H9 (cell line): ENCODE data around the gene KIF18B. TPM values are rescaled to one million over a fixed set of nuclear protein-coding genes. Genes with fewer than 3 reads are reported as not detected.

Experiments used
- DNase-seq: peaks from one replicate; pipeline ENCODE4 v3.0.0-alpha.2; 2017
- H2AFZ ChIP-seq: one replicate; pipeline ENCODE4 v1.6.1; 2013; ENCODE audit warnings: mild to moderate bottlenecking, low read length, control low read depth, moderate library complexity
- H2AK5ac ChIP-seq: 2 replicates; pipeline ENCODE4 v1.6.1; 2013; ENCODE audit warnings: low read length, control low read depth, mixed read lengths; ENCODE audit not compliant: insufficient read length
- H2BK120ac ChIP-seq: one replicate; pipeline ENCODE4 v1.6.1; 2013; ENCODE audit warnings: low read depth, mild to moderate bottlenecking, low read length, control low read depth, inconsistent platforms; ENCODE audit not compliant: poor library complexity, severe bottlenecking
- H2BK12ac ChIP-seq: 2 replicates; pipeline ENCODE4 v1.6.1; 2013; ENCODE audit warnings: low read length, control low read depth, mixed read lengths, low read depth; ENCODE audit not compliant: insufficient read length
- H2BK15ac ChIP-seq: 2 replicates; pipeline ENCODE4 v1.6.1; 2013; ENCODE audit warnings: low read depth, low read length, control low read depth
- H2BK20ac ChIP-seq: one replicate; pipeline ENCODE4 v1.6.1; 2013; ENCODE audit warnings: low read depth, mild to moderate bottlenecking, low read length, control low read depth, inconsistent platforms; ENCODE audit not compliant: poor library complexity, severe bottlenecking
- H2BK5ac ChIP-seq: 2 replicates; pipeline ENCODE4 v1.6.1; 2013; ENCODE audit warnings: low read length, control low read depth, mixed read lengths; ENCODE audit not compliant: insufficient read length
- H3K14ac ChIP-seq: 2 replicates; pipeline ENCODE4 v1.6.1; 2013; ENCODE audit warnings: low read length, control low read depth; ENCODE audit not compliant: insufficient read depth
- H3K18ac ChIP-seq: 2 replicates; pipeline ENCODE4 v1.6.1; 2013; ENCODE audit warnings: low read depth, mild to moderate bottlenecking, mixed read lengths, low read length, control low read depth; ENCODE audit not compliant: insufficient read length
- H3K23ac ChIP-seq: 2 replicates; pipeline ENCODE4 v1.6.1; 2013; ENCODE audit warnings: low read length, control low read depth, mixed read lengths, low read depth; ENCODE audit not compliant: insufficient read length
- H3K23me2 ChIP-seq: 2 replicates; pipeline ENCODE4 v1.6.1; 2013; ENCODE audit warnings: low read depth, mild to moderate bottlenecking, mixed read lengths, low read length, control low read depth; ENCODE audit not compliant: insufficient read length, poor library complexity, severe bottlenecking
- H3K27ac ChIP-seq: 2 replicates; pipeline ENCODE4 v1.5.1; 2013; ENCODE audit warnings: low read length, control low read depth, mixed read lengths, low read depth; ENCODE audit not compliant: insufficient read length
- H3K27me3 ChIP-seq: 2 replicates; pipeline ENCODE4 v1.6.1; 2013; ENCODE audit warnings: low read length, control low read depth, inconsistent platforms; ENCODE audit not compliant: insufficient read depth
- H3K4ac ChIP-seq: 2 replicates; pipeline ENCODE4 v1.6.1; 2013; ENCODE audit warnings: low read depth, mild to moderate bottlenecking, control low read depth, inconsistent platforms, low read length, moderate library complexity
- H3K4me1 ChIP-seq: 2 replicates; pipeline ENCODE4 v1.6.1; 2013; ENCODE audit warnings: low read length, control low read depth, inconsistent platforms; ENCODE audit not compliant: insufficient read depth
- H3K4me2 ChIP-seq: 2 replicates; pipeline ENCODE4 v1.6.1; 2013; ENCODE audit warnings: low read length, control low read depth, mixed read lengths; ENCODE audit not compliant: insufficient read length, insufficient read depth
- H3K56ac ChIP-seq: 2 replicates; pipeline ENCODE4 v1.6.1; 2013; ENCODE audit warnings: low read depth, mild to moderate bottlenecking, mixed read lengths, low read length, control low read depth; ENCODE audit not compliant: insufficient read length
- H3K79me1 ChIP-seq: 2 replicates; pipeline ENCODE4 v1.6.1; 2013; ENCODE audit warnings: low read depth, mild to moderate bottlenecking, moderate library complexity, low read length, control low read depth, inconsistent platforms; ENCODE audit not compliant: insufficient read depth, poor library complexity, severe bottlenecking
- H3K79me2 ChIP-seq: 2 replicates; pipeline ENCODE4 v1.6.1; 2013; ENCODE audit warnings: low read length, control low read depth, inconsistent platforms; ENCODE audit not compliant: insufficient read depth
- H3K9ac ChIP-seq: 2 replicates; pipeline ENCODE4 v1.6.1; 2013; ENCODE audit warnings: low read length, control low read depth, mixed read lengths; ENCODE audit not compliant: insufficient read length; ENCODE audit errors: extremely low read depth
- H3K9me3 ChIP-seq: one replicate; pipeline ENCODE4 v1.6.1; 2013; ENCODE audit warnings: low read depth, low read length, inconsistent platforms; ENCODE audit not compliant: control insufficient read depth
- H3T11ph ChIP-seq: one replicate; pipeline ENCODE4 v1.6.1; 2013; ENCODE audit warnings: mild to moderate bottlenecking, low read length, control low read depth, inconsistent platforms
- H4K20me1 ChIP-seq: one replicate; pipeline ENCODE4 v1.6.1; 2013; ENCODE audit not compliant: control insufficient read depth, insufficient read length, insufficient read depth
- H4K5ac ChIP-seq: 2 replicates; pipeline ENCODE4 v1.6.1; 2013; ENCODE audit warnings: low read depth, mild to moderate bottlenecking, mixed read lengths, low read length, control low read depth; ENCODE audit not compliant: insufficient read length
- H4K8ac ChIP-seq: replicated peaks from 2 replicates; pipeline ENCODE4 v1.6.1; 2013; ENCODE audit warnings: low read length, control low read depth, mixed read lengths, low read depth; ENCODE audit not compliant: insufficient read length
- H4K91ac ChIP-seq: 2 replicates; pipeline ENCODE4 v1.6.1; 2013; ENCODE audit warnings: low read depth, mild to moderate bottlenecking, moderate library complexity, mixed read lengths, low read length, control low read depth; ENCODE audit not compliant: insufficient read length
- H3K27ac Mint-ChIP-seq, 3 experiments: 2 replicates in 2 of 3; 3 replicates in 1 of 3; pipeline ENCODE4 v1.8.0; 2020 to 2021; ENCODE audit warnings: mixed read lengths in 3 of 3, mild to moderate bottlenecking in 1 of 3, moderate library complexity in 1 of 3
- H3K27me3 Mint-ChIP-seq: 2 replicates; pipeline ENCODE4 v1.8.0; 2021; ENCODE audit warnings: low read depth, mild to moderate bottlenecking, moderate library complexity, mixed read lengths
- H3K36me3 Mint-ChIP-seq, 3 experiments: 2 replicates in 2 of 3; 3 replicates in 1 of 3; pipeline ENCODE4 v1.8.0; 2020 to 2021; ENCODE audit warnings: low read depth in 3 of 3, mixed read lengths in 3 of 3; ENCODE audit not compliant: insufficient read depth in 1 of 3
- H3K4me1 Mint-ChIP-seq, 2 experiments: 2 replicates each; pipeline ENCODE4 v1.8.0; 2020; ENCODE audit warnings: mixed read lengths in 2 of 2
- H3K4me3 Mint-ChIP-seq, 2 experiments: 2 replicates in 1 of 2; 3 replicates in 1 of 2; pipeline ENCODE4 v1.8.0; 2020 to 2021; ENCODE audit warnings: mild to moderate bottlenecking in 2 of 2, mixed read lengths in 2 of 2, moderate library complexity in 1 of 2
- H3K9me3 Mint-ChIP-seq, 2 experiments: 2 replicates in 1 of 2; 3 replicates in 1 of 2; pipeline ENCODE4 v1.8.0; 2020; ENCODE audit warnings: mild to moderate bottlenecking in 2 of 2, mixed read lengths in 2 of 2, moderate library complexity in 1 of 2
- WGBS: extraction: QIAGEN DNeasy Blood & Tissue Kit; methylation state at CpG from one replicate; pipeline ENCODE4 v1.1.7; 2013; ENCODE audit warnings: missing lambda C conversion rate, low lambda C conversion rate, mixed read lengths; ENCODE audit not compliant: insufficient read length; ENCODE audit errors: extremely low coverage; 5-methylcytosine and 5-hydroxymethylcytosine counted together
- total RNA-seq: library from RNA; stranded (reverse); gene quantifications from 2 replicates; pipeline ENCODE4 v1.2.1, GENCODE V29; 2021
- TF ChIP-seq, protein P1 (sequence below): fragments of 200-600 bp; sonication (generic); conservative IDR thresholded peaks from 3 replicates; pipeline ENCODE4 v1.8.0; 2021; ENCODE audit warnings: antibody characterized with exemption, mild to moderate bottlenecking

Gene KIF18B
- total RNA-seq, 1 experiment from 2014 or later, result 51.8 TPM

DNA sequence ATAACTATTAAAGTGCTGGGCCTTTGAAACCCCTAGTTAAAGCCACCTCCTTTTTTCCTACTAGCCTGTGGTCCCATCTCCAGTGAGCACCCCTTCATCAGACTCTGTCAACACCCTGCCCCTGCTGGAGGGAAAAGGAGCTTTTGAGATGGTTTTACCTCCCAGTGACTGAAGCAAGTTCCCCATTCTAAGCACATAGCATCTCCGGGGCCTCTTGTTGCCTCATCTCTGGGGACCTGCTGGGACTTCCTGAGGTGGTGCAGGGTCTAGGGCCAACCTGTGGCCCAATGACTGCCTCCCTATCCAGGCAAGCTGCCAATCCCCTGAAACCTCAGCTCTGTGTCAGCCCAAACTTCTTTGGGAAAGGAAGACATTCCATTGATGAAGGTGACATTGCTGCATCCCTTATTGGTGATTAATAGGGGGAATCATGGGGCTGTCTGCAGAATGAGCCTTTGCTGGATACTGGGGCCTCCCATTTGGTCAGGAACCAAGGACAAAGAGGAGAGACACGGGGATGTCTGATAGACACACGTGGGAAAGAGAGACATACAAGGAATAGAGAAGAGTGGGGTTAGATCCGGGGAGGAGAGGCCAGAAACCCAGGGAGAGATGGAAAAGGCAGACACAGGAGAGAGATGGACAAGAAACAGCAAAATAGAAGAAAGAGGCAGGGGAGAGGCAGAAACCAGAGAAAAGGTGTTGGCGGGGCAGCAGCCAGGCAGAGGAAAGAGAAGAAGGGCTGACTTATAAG is 18.1 kb upstream of the KIF18B start:
- no peaks in the 10 kb centered on the region for H3K79me2 ChIP-seq
- H3K27me3 Mint-ChIP-seq, result peaks cover 68% of the 10 kb centered on the region
- no peak overlapping the region for H3K4me2 ChIP-seq
- H3K36me3 Mint-ChIP-seq, result peaks cover 0 to 1% (median 0%) of the 10 kb centered on the region in 3 experiments; a peak in 1 of 7 replicates
- peaks cover 27% of the 10 kb centered on the region for H3K23me2 ChIP-seq
- peak overlapping the region in 1 of 2 experiments; percentile 3; a peak in 2 of 5 replicates for H3K4me3 Mint-ChIP-seq
- H2BK120ac ChIP-seq, result no peak overlapping the region
- H4K91ac ChIP-seq, result no peak overlapping the region
- H3K18ac ChIP-seq, result no peak overlapping the region
- no peaks in the 10 kb centered on the region for H3K9me3 ChIP-seq
- WGBS, result no CpG with 5 or more reads among the region's 5 CpGs
- no peaks in the 10 kb centered on the region for H4K20me1 ChIP-seq
- H2AK5ac ChIP-seq, result no peak overlapping the region
- no peak overlapping the region for H2BK20ac ChIP-seq
- no peak overlapping the region for H3K9ac ChIP-seq
- no peaks in the 10 kb centered on the region for H3K4me1 ChIP-seq
- H4K8ac ChIP-seq, result no peak overlapping the region
- H4K5ac ChIP-seq, result no peak overlapping the region
- no peak overlapping the region for H2AFZ ChIP-seq
- no peak overlapping the region for H2BK15ac ChIP-seq
- no peak overlapping the region for H3K23ac ChIP-seq
- no peak overlapping the region; the same call in 1 of the 2 replicates for H3K14ac ChIP-seq
- peaks cover 31% of the 10 kb centered on the region for H3K27me3 ChIP-seq
- H3K4me1 Mint-ChIP-seq, result peaks cover 18 to 30% of the 10 kb centered on the region in 2 experiments
- DNase-seq, result no peak
- no peak overlapping the region for H3K56ac ChIP-seq
- H3K9me3 Mint-ChIP-seq, result peaks cover 0 to 2% of the 10 kb centered on the region in 2 experiments; a peak in 1 of 5 replicates
- H3K27ac ChIP-seq, result no peak overlapping the region
- H2BK12ac ChIP-seq, result no peak overlapping the region
- H3K27ac Mint-ChIP-seq, result no peak overlapping the region
- TF ChIP-seq, protein P1, sequence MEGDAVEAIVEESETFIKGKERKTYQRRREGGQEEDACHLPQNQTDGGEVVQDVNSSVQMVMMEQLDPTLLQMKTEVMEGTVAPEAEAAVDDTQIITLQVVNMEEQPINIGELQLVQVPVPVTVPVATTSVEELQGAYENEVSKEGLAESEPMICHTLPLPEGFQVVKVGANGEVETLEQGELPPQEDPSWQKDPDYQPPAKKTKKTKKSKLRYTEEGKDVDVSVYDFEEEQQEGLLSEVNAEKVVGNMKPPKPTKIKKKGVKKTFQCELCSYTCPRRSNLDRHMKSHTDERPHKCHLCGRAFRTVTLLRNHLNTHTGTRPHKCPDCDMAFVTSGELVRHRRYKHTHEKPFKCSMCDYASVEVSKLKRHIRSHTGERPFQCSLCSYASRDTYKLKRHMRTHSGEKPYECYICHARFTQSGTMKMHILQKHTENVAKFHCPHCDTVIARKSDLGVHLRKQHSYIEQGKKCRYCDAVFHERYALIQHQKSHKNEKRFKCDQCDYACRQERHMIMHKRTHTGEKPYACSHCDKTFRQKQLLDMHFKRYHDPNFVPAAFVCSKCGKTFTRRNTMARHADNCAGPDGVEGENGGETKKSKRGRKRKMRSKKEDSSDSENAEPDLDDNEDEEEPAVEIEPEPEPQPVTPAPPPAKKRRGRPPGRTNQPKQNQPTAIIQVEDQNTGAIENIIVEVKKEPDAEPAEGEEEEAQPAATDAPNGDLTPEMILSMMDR, result no peak
- no peaks in the 10 kb centered on the region for H3K79me1 ChIP-seq
- no peak overlapping the region for H3K4ac ChIP-seq
- no peak overlapping the region for H3T11ph ChIP-seq
- H2BK5ac ChIP-seq, result no peak overlapping the region
